CD14-positive monocyte (primary cell): Measurements from ENCODE around the gene TMEM107. TPM values are rescaled to one million over a fixed set of nuclear protein-coding genes. Genes with fewer than 3 reads are reported as not detected.

Experiments
- DNase-seq, 3 donors: peaks; one replicate each; pipeline ENCODE4 v3.0.0-alpha.2; 2011 to 2022
- H2AFZ ChIP-seq: 2 replicates; pipeline ENCODE4 v1.6.0; 2012; ENCODE audit warnings: mild to moderate bottlenecking, low read depth, low read length, inconsistent platforms; ENCODE audit not compliant: insufficient read depth, poor library complexity, severe bottlenecking
- H3K27ac ChIP-seq, 2 donors: 1 replicate in 1 of 2; 2 replicates in 1 of 2; pipeline ENCODE4 v1.5.1; 2012 to 2013; ENCODE audit warnings: low read length in 2 of 2, control low read depth in 1 of 2, inconsistent platforms in 1 of 2, low read depth in 1 of 2, mild to moderate bottlenecking in 1 of 2
- H3K27me3 ChIP-seq, 2 donors: one replicate each; pipeline versions ENCODE4 v1.6.0 to v1.6.1; 2011 to 2013; ENCODE audit warnings: low read length in 2 of 2; ENCODE audit not compliant: control insufficient read depth in 2 of 2, insufficient read depth in 2 of 2
- H3K36me3 ChIP-seq, 2 donors: replicated peaks in 1 of 2; 1 replicate in 1 of 2; 2 replicates in 1 of 2; pipeline versions ENCODE4 v1.5.1 to v1.6.1; 2012 to 2013; ENCODE audit warnings: low read length in 2 of 2, control low read depth in 1 of 2, inconsistent platforms in 1 of 2, mild to moderate bottlenecking in 1 of 2; ENCODE audit not compliant: insufficient read depth in 2 of 2, control insufficient read depth in 1 of 2
- H3K4me1 ChIP-seq, 2 donors: 1 replicate in 1 of 2; 2 replicates in 1 of 2; pipeline versions ENCODE4 v1.5.1 to v1.6.1; 2012 to 2013; ENCODE audit warnings: low read length in 2 of 2, control low read depth in 1 of 2, inconsistent platforms in 1 of 2, mild to moderate bottlenecking in 1 of 2, moderate library complexity in 1 of 2; ENCODE audit not compliant: insufficient read depth in 2 of 2, control insufficient read depth in 1 of 2
- H3K4me2 ChIP-seq: replicated peaks from 2 replicates; pipeline ENCODE3; 2012; ENCODE audit warnings: low read length, moderate library complexity, mild to moderate bottlenecking; ENCODE audit not compliant: poor library complexity, severe bottlenecking; ENCODE audit errors: extremely low read depth
- H3K4me3 ChIP-seq, 3 experiments: fragments of 200-600 bp in 1 of 3; sonication (generic) in 1 of 3; replicated peaks in 1 of 3; 1 replicate in 2 of 3; 2 replicates in 1 of 3; pipeline ENCODE4 v1.5.1; 2011 to 2013; ENCODE audit warnings: low read length in 3 of 3, mild to moderate bottlenecking in 3 of 3, control low read depth in 2 of 3, low read depth in 2 of 3, inconsistent platforms in 1 of 3, moderate library complexity in 1 of 3
- H3K79me2 ChIP-seq: 2 replicates; pipeline ENCODE4 v1.6.0; 2012; ENCODE audit warnings: mild to moderate bottlenecking, control low read depth, inconsistent platforms, low read length, moderate library complexity; ENCODE audit not compliant: insufficient read depth
- H3K9ac ChIP-seq: 2 replicates; pipeline ENCODE4 v1.6.0; 2017; ENCODE audit warnings: low read length, mild to moderate bottlenecking; ENCODE audit not compliant: insufficient read depth, poor library complexity, severe bottlenecking
- H3K9me3 ChIP-seq, 2 donors: replicated peaks in 1 of 2; 1 replicate in 1 of 2; 2 replicates in 1 of 2; pipeline versions ENCODE4 v1.5.1 to v1.6.1; 2012 to 2013; ENCODE audit warnings: low read length in 2 of 2, control low read depth in 1 of 2; ENCODE audit not compliant: control insufficient read depth in 1 of 2, insufficient read depth in 1 of 2
- H4K20me1 ChIP-seq: 2 replicates; pipeline ENCODE4 v1.6.0; 2012; ENCODE audit warnings: mild to moderate bottlenecking, low read length, control low read depth, moderate library complexity; ENCODE audit not compliant: insufficient read depth
- H3K27ac Mint-ChIP-seq, 7 donors: one replicate each; pipeline ENCODE4 v1.8.0; 2020; ENCODE audit warnings: mild to moderate bottlenecking in 7 of 7, mixed read lengths in 7 of 7, moderate library complexity in 6 of 7, inconsistent platforms in 2 of 7
- H3K27me3 Mint-ChIP-seq, 3 donors: one replicate each; pipeline ENCODE4 v1.8.0; 2021 to 2022; ENCODE audit warnings: low read depth in 3 of 3, mild to moderate bottlenecking in 3 of 3, mixed read lengths in 3 of 3, moderate library complexity in 3 of 3, inconsistent platforms in 1 of 3
- H3K36me3 Mint-ChIP-seq, 2 donors: one replicate each; pipeline ENCODE4 v1.8.0; 2020; ENCODE audit warnings: mixed read lengths in 2 of 2, inconsistent platforms in 1 of 2, mild to moderate bottlenecking in 1 of 2
- H3K4me1 Mint-ChIP-seq: one replicate; pipeline ENCODE4 v1.8.0; 2020; ENCODE audit warnings: mild to moderate bottlenecking, mixed read lengths
- H3K4me3 Mint-ChIP-seq, 2 donors: one replicate each; pipeline ENCODE4 v1.8.0; 2020; ENCODE audit warnings: mild to moderate bottlenecking in 2 of 2, mixed read lengths in 2 of 2, moderate library complexity in 1 of 2
- H3K9me3 Mint-ChIP-seq, 7 donors: one replicate each; pipeline ENCODE4 v1.8.0; 2020 to 2022; ENCODE audit warnings: mixed read lengths in 7 of 7, mild to moderate bottlenecking in 6 of 7, moderate library complexity in 6 of 7, inconsistent platforms in 2 of 7
- CTCF ChIP-seq: fragments of 200-600 bp; IDR thresholded peaks from one replicate; pipeline ENCODE4 v1.8.0; 2022; ENCODE audit warnings: antibody characterized with exemption, mild to moderate bottlenecking
- WGBS: methylation state at CpG from one replicate; pipeline ENCODE4 v1.1.5; 2013; ENCODE audit warnings: missing lambda C conversion rate; ENCODE audit not compliant: insufficient coverage; 5-methylcytosine and 5-hydroxymethylcytosine counted together
- intact Hi-C, 2 donors: fragments of 100-400 bp; cut with micrococcal nuclease; formaldehyde crosslinking; loops; one replicate each; pipeline versions ENCODE4 v1.15.0 to v1.15.1; 2023
- polyA plus RNA-seq, 3 donors: library from polyadenylated mRNA; depleted of rRNA in 1 of 3; unstranded in 2 of 3; stranded (reverse) in 1 of 3; fragments of 300-500 nt in 2 of 3; fragments of >200 nt in 1 of 3; fragmentation: Illumina TruSeq in 2 of 3; gene quantifications; 1 replicate in 2 of 3; 2 replicates in 1 of 3; pipeline ENCODE4 v1.2.3, GENCODE V29; 2012 to 2021

TMEM107 gene
- polyA plus RNA-seq, 3 donors = 20.5 to 37.4 (median 31.4) TPM

- WGBS = 21% methylated on average over 13 of the region's 27 CpGs
- Histone ChIP-seq H3K4me1 (peaks cover 35 to 47% of the 10 kb centered on the region in 2 donors), H3K79me2 (peaks cover 34% of the 10 kb centered on the region), H3K4me2 (peak overlapping the region; percentile 84), H3K27me3 (no peaks in the 10 kb centered on the region), H4K20me1 (peaks cover 18% of the 10 kb centered on the region), H3K9me3 (no peaks in the 10 kb centered on the region), H3K9ac (peak overlapping the region; percentile 88), H3K4me3 (peak overlapping the region; percentile 74 to 96 (median 93)), H3K27ac (peak overlapping the region; percentile 93 to 94), H2AFZ (peak overlapping the region; percentile 82), H3K36me3 (peaks cover 18 to 29% of the 10 kb centered on the region in 2 donors)
- peaks cover 0 to 5% (median 0%) of the 10 kb centered on the region in 3 donors for H3K27me3 Mint-ChIP-seq
- H3K4me1 Mint-ChIP-seq = peaks cover 48% of the 10 kb centered on the region
- peak; percentile 51 to 71 (median 57) for DNase-seq
- H3K27ac Mint-ChIP-seq = peak overlapping the region; percentile 98 to 99 (median 98)
- peaks cover 34 to 39% of the 10 kb centered on the region in 2 donors for H3K36me3 Mint-ChIP-seq
- TF ChIP-seq CTCF = peak; percentile 24
- intact Hi-C loops = loop anchor here (2.0 to 5.0 kb wide), 6 partner anchors 23 to 106 kb away; partner anchors contain the start of genes ALOXE3 (in 1 of the 2), BORCS6 (in 1 of the 2), CTC1 (in 1 of the 2) and PFAS (in 1 of the 2)
- peak overlapping the region; percentile 96 to 98 for H3K4me3 Mint-ChIP-seq
- H3K9me3 Mint-ChIP-seq = peaks cover 0 to 3% (median 0%) of the 10 kb centered on the region in 7 donors
These were observed 47.4 kb upstream of the TMEM107 start for GRCh38 chr17:8223356-8224126.

GRCh38 chr17:8222630-8223355 is 46.6 kb upstream of the TMEM107 start:
- H4K20me1 ChIP-seq = peaks cover 17% of the 10 kb centered on the region
- H3K79me2 ChIP-seq = peaks cover 34% of the 10 kb centered on the region
- peaks cover 35 to 47% of the 10 kb centered on the region in 2 donors for H3K4me1 ChIP-seq
- Mint-ChIP-seq H3K36me3 (peaks cover 31 to 34% of the 10 kb centered on the region in 2 donors), H3K4me3 (peak overlapping the region; percentile 96 to 98), H3K4me1 (peaks cover 48% of the 10 kb centered on the region), H3K9me3 (peaks cover 0 to 3% (median 0%) of the 10 kb centered on the region in 7 donors), H3K27ac (peak overlapping the region; percentile 98 to 99 (median 98)), H3K27me3 (peaks cover 0 to 5% (median 0%) of the 10 kb centered on the region in 3 donors)
- intact Hi-C loops = loop anchor here (2.0 to 5.0 kb wide), 6 partner anchors 24 to 105 kb away; partner anchors contain the start of genes ALOXE3 (in 1 of the 2), BORCS6 (in 1 of the 2), CTC1 (in 1 of the 2) and PFAS (in 1 of the 2)
- H2AFZ ChIP-seq = peak overlapping the region; percentile 84
- peak; percentile 90 to 93 (median 93) for DNase-seq
- H3K9me3 ChIP-seq = no peaks in the 10 kb centered on the region
- TF ChIP-seq CTCF = no peak
- peak overlapping the region; percentile 88 for H3K9ac ChIP-seq
- peak overlapping the region; percentile 93 to 94 for H3K27ac ChIP-seq
- peak overlapping the region; percentile 84 for H3K4me2 ChIP-seq
- peaks cover 14 to 29% of the 10 kb centered on the region in 2 donors for H3K36me3 ChIP-seq
- H3K27me3 ChIP-seq = no peaks in the 10 kb centered on the region
- WGBS = 0% methylated on average over 48 of the region's 49 CpGs
- H3K4me3 ChIP-seq = peak overlapping the region; percentile 74 to 96 (median 93)
